Stimulated activated effector memory CD8-positive, alpha-beta T cell treated with anti-CD3 and anti-CD28 coated beads, Interleukin-12 subunit alpha, Interleukin-12 subunit beta, amount 100 ng/mL, for 72 hours (primary cell): Measurements from ENCODE around the gene GNAI1.

ENCODE experiments used
- ATAC-seq: fragments of 150-1000 bp; cut with Tn5 transposase; 2 replicates; pipeline ENCODE4 v1.10.0; 2021
- DNase-seq, 2 donors: peaks; one replicate each; pipeline ENCODE4 v3.0.0; 2021 to 2022; ENCODE audit warnings: low spot score in 2 of 2
- H3K27ac Mint-ChIP-seq: one replicate; pipeline ENCODE4 v1.8.0; 2022; ENCODE audit warnings: mild to moderate bottlenecking, mixed read lengths
- H3K36me3 Mint-ChIP-seq: one replicate; pipeline ENCODE4 v1.8.0; 2022; ENCODE audit warnings: mild to moderate bottlenecking, mixed read lengths
- H3K4me1 Mint-ChIP-seq: one replicate; pipeline ENCODE4 v1.8.0; 2022; ENCODE audit warnings: mixed read lengths
- H3K4me3 Mint-ChIP-seq: one replicate; pipeline ENCODE4 v1.8.0; 2022; ENCODE audit warnings: mild to moderate bottlenecking, mixed read lengths
- H3K9me3 Mint-ChIP-seq: one replicate; pipeline ENCODE4 v1.8.0; 2022; ENCODE audit warnings: mixed read lengths

Gene GNAI1

DNA sequence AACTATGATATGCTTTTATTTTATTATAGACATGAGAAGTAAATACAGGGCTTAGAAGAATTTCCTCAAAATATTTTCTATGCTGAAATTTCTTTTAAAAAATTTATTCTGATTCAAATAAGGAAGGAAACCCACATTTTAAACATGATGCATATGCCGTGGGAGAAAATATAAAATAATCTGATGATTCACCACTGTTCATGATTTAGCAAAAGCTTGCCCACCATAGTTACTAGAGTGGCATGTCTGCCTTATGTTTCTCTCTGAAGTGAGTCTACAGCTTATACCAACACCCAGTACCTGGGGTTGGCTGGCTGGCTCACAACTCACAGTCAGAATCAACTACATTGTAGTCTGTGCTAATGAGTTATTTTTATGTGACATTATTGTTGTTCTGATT, 102.0 kb downstream of the GNAI1 start:
- DNase-seq (no peak), ATAC-seq (no peak)
- H3K4me1 Mint-ChIP-seq, result no peaks in the 10 kb centered on the region
- no peak overlapping the region for H3K27ac Mint-ChIP-seq
- peaks cover 14% of the 10 kb centered on the region for H3K9me3 Mint-ChIP-seq
- no peaks in the 10 kb centered on the region for H3K36me3 Mint-ChIP-seq
- H3K4me3 Mint-ChIP-seq, result no peak overlapping the region

- Mint-ChIP-seq H3K4me1 (no peaks in the 10 kb centered on the region), H3K9me3 (peaks cover 11% of the 10 kb centered on the region), H3K4me3 (no peak overlapping the region), H3K36me3 (no peaks in the 10 kb centered on the region), H3K27ac (no peak overlapping the region)
- DNase-seq (no peak), ATAC-seq (no peak)
These were observed 105.8 kb downstream of the GNAI1 start for GRCh38 chr7:80240265-80241025.

- no peaks in the 10 kb centered on the region for H3K36me3 Mint-ChIP-seq
- no peak for DNase-seq
- no peak overlapping the region for H3K4me3 Mint-ChIP-seq
- no peaks in the 10 kb centered on the region for H3K4me1 Mint-ChIP-seq
- H3K27ac Mint-ChIP-seq, result no peak overlapping the region
- H3K9me3 Mint-ChIP-seq, result peaks cover 9% of the 10 kb centered on the region
- ATAC-seq, result no peak
These were observed 107.0 kb downstream of the GNAI1 start for GRCh38 chr7:80241671-80242070.

- no peak for DNase-seq
- H3K9me3 Mint-ChIP-seq, result peaks cover 5% of the 10 kb centered on the region
- H3K27ac Mint-ChIP-seq, result no peak overlapping the region
- no peaks in the 10 kb centered on the region for H3K4me1 Mint-ChIP-seq
- no peaks in the 10 kb centered on the region for H3K36me3 Mint-ChIP-seq
- H3K4me3 Mint-ChIP-seq, result no peak overlapping the region
- no peak for ATAC-seq
These were observed 108.8 kb downstream of the GNAI1 start for GRCh38 chr7:80243425-80243824.

DNA sequence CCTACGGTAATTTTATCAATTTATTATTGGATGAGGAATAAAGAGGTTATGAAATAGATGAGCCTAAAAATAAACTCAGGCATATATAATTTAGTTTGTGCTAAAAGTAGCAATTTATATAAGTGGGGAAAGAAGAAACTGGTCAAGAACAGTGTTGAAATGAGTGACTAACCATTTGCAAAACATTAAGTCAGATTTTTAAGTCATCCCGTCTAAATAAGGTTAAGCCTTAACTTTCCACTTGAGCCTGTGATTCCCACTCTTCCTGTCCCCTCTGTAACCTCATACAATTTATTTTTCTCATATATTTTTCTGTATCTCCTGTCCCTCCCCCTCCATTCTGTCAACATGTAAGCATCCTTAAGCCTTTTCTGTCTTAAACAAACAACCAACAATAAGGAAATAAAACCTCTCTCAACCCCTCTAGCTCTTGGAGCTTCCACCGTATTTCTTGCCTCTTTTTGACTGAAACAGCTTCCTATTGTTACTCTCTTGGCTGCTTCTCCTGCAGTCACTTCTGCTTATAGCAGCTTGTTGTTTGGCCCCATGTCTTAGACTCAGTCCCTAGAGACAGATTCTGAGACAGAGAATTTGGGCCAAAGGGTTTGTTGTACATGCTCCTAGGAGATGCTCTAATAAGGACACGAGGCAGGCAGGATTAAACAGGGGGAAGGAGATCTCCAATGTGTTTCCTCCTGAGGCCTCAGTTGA, 109.7 kb downstream of the GNAI1 start:
- Mint-ChIP-seq H3K4me3 (no peak overlapping the region), H3K9me3 (peaks cover 5% of the 10 kb centered on the region), H3K27ac (no peak overlapping the region), H3K4me1 (no peaks in the 10 kb centered on the region), H3K36me3 (no peaks in the 10 kb centered on the region)
- ATAC-seq (no peak), DNase-seq (no peak)

DNA sequence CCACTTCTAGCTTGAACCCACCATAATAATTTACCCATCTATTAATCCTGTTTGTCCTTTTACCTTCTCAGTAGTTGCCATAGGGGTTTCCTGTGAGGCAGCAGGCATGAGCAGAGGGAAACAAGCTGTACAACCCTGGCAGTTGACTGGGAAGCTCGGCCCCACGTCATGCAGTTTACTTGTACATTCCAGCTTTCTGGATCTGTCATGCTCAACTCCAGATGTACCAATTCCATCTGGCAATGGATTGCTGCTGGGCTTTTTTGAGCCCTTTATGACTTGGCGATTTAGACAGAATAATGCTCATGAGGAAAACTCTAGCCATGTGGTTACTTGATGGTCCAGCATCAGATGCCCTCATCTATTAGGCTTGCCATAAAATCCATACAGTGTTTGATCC, 112.5 kb downstream of the GNAI1 start:
- Mint-ChIP-seq H3K4me1 (no peaks in the 10 kb centered on the region), H3K27ac (no peak overlapping the region)
- DNase-seq, result no peak

GRCh38 chr7:80247891-80248290, 113.3 kb downstream of the GNAI1 start:
- Mint-ChIP-seq H3K4me1 (no peaks in the 10 kb centered on the region), H3K9me3 (peaks cover 10% of the 10 kb centered on the region), H3K27ac (no peak overlapping the region), H3K36me3 (no peaks in the 10 kb centered on the region), H3K4me3 (no peak overlapping the region)
- no peak for ATAC-seq
- DNase-seq, result no peak

More for the DNA sequence above, 112.5 kb downstream of the GNAI1 start:
- Mint-ChIP-seq H3K9me3 (peaks cover 12% of the 10 kb centered on the region), H3K36me3 (no peaks in the 10 kb centered on the region), H3K4me3 (no peak overlapping the region)
- ATAC-seq, result no peak

DNA sequence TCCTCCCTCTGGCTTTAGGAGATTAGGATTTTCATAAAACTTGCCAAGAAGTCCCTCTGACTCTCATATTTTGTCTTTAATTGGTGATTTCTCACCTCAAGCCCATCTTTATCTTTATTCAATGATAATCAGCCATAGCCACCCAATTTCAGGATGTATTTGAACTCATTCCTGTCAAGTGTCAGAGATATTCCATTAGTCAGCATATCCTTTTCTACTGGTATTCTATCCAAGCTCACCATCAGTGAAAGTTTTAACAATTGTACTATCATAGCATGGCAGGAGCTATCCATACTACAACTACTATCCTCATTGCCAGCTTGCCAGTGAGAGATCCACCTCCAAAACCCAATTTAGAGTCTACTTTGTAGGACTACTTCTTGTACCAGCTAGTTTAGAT, 114.6 kb downstream of the GNAI1 start:
- Mint-ChIP-seq H3K4me1 (no peaks in the 10 kb centered on the region), H3K36me3 (no peaks in the 10 kb centered on the region), H3K4me3 (no peak overlapping the region), H3K9me3 (peaks cover 17% of the 10 kb centered on the region), H3K27ac (no peak overlapping the region)
- ATAC-seq (no peak), DNase-seq (no peak)

GRCh38 chr7:80249619-80250295, 115.1 kb downstream of the GNAI1 start:
- no peak overlapping the region for H3K27ac Mint-ChIP-seq
- DNase-seq, result no peak
- H3K36me3 Mint-ChIP-seq, result no peaks in the 10 kb centered on the region
- no peak overlapping the region for H3K4me3 Mint-ChIP-seq
- no peak for ATAC-seq
- peaks cover 17% of the 10 kb centered on the region for H3K9me3 Mint-ChIP-seq
- no peaks in the 10 kb centered on the region for H3K4me1 Mint-ChIP-seq

DNA sequence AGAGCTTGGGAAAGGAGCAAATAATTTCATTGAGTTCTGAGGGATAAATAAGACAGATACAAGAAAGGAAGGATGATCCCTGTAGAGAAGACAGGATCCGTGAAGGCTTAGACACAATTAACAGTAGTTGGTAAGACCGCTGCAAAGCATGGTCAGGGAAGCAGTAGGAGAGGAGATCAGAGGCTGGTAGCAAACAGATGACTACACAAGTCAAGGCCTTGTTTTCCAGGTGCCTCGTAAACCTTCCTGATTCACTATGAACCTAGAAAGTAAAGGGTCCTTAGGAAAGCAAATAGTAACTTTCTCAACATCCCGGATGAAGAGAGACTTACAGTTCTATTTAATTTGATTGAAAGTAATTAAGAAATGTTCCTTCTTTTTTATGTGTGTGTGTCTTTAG, 118.6 kb downstream of the GNAI1 start:
- Mint-ChIP-seq H3K9me3 (peaks cover 24% of the 10 kb centered on the region), H3K27ac (no peak overlapping the region), H3K36me3 (no peaks in the 10 kb centered on the region), H3K4me1 (no peaks in the 10 kb centered on the region), H3K4me3 (no peak overlapping the region)
- no peak for ATAC-seq
- no peak for DNase-seq

- H3K9me3 Mint-ChIP-seq, result peaks cover 24% of the 10 kb centered on the region
- no peak overlapping the region for H3K27ac Mint-ChIP-seq
- no peak for ATAC-seq
- H3K4me1 Mint-ChIP-seq, result no peaks in the 10 kb centered on the region
- DNase-seq, result no peak
- no peak overlapping the region for H3K4me3 Mint-ChIP-seq
- H3K36me3 Mint-ChIP-seq, result no peaks in the 10 kb centered on the region
These were observed 119.0 kb downstream of the GNAI1 start for GRCh38 chr7:80253653-80254052.

DNA sequence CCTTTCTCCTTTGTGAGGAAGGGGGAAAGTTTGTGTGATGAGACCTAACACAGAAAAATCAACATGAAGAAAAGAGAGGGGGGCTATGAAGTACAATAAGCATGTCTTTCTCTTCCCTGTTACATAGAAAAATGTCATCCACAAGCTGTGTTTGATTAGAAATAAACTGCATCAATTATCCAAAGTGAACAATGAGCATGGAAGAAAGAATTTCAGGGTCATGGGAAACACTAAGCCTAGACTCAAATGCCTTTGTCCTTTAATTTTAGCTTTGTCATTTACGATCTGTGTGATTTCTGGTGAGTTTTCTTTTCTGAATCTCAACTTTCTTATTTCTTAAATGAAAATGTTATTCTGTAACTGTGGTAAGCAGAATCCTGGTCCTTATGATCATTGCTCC, 121.0 kb downstream of the GNAI1 start:
- DNase-seq, result no peak
- Mint-ChIP-seq H3K36me3 (no peaks in the 10 kb centered on the region), H3K9me3 (peaks cover 27% of the 10 kb centered on the region), H3K4me1 (no peaks in the 10 kb centered on the region), H3K4me3 (no peak overlapping the region), H3K27ac (no peak overlapping the region)
- no peak for ATAC-seq

DNA sequence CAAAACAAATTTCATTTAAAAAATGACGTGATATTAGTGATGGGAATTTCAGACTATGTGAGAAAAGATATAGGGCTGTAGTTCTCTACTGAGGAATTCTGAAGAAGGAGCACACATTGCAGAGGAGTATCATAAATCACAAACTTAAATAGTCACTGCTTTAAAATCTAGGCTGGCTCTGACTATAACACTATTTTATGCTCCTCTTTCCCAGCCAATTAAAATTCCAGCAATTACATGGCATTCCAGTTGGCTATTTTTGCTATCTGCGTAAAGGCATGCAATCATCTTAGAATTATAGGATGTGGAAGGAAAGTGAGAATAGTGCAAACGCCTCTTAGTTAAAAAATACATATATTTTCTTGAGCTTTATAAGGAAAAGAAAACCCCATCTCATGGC, 123.1 kb downstream of the GNAI1 start:
- DNase-seq (no peak), ATAC-seq (no peak)
- Mint-ChIP-seq H3K4me3 (no peak overlapping the region), H3K4me1 (no peaks in the 10 kb centered on the region), H3K27ac (no peak overlapping the region), H3K9me3 (peaks cover 30% of the 10 kb centered on the region), H3K36me3 (no peaks in the 10 kb centered on the region)

DNA sequence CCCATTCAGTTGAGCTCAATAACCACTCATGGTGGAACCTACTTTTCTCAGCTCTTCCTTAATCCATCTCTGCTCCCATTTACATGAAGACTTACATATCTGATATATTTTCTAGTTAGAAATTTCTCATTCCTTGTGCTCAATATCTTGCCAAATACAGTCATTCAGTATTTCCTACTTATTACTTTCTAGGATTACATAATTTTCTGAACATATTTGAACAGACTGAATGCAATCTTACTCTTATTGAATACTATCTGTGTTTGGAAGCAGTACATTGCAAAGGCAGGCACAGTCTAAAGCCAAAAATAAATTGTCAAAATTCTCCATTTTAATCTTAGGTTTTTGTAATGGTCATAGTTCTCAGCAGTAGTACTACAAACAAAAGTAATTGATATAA, 126.0 kb downstream of the GNAI1 start:
- no peak overlapping the region for H3K4me3 Mint-ChIP-seq
- H3K27ac Mint-ChIP-seq, result no peak overlapping the region
- H3K36me3 Mint-ChIP-seq, result no peaks in the 10 kb centered on the region
- DNase-seq, result no peak
- ATAC-seq, result no peak
- H3K9me3 Mint-ChIP-seq, result peaks cover 20% of the 10 kb centered on the region
- H3K4me1 Mint-ChIP-seq, result no peaks in the 10 kb centered on the region

GRCh38 chr7:80263333-80263732, 128.7 kb downstream of the GNAI1 start:
- no peak overlapping the region for H3K27ac Mint-ChIP-seq
- no peaks in the 10 kb centered on the region for H3K4me1 Mint-ChIP-seq
- no peaks in the 10 kb centered on the region for H3K36me3 Mint-ChIP-seq
- no peak for ATAC-seq
- peaks cover 16% of the 10 kb centered on the region for H3K9me3 Mint-ChIP-seq
- H3K4me3 Mint-ChIP-seq, result no peak overlapping the region
- no peak for DNase-seq

DNA sequence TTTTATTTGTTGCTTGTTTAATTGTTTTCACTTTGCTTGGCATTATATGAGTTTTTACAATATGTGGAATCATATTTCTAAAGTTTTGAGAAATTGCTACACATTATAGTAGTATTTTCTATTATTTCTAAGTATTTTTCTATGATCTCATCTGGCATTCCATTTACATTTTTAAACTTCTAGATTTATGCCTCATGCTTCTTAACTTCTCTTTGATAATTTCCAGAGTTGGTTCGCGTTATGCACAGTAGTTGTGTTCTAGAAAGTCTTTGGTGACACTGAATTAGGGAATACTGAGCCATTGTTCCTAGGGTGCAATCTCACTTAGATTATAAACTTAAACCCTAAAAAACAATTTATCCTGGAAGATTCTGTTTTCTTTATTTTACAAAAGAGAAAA, 129.2 kb downstream of the GNAI1 start:
- Mint-ChIP-seq H3K4me3 (no peak overlapping the region), H3K36me3 (no peaks in the 10 kb centered on the region), H3K9me3 (peaks cover 18% of the 10 kb centered on the region), H3K27ac (no peak overlapping the region), H3K4me1 (no peaks in the 10 kb centered on the region)
- no peak for ATAC-seq
- no peak for DNase-seq
